Vagina (tissue), 2 donors: ENCODE results near the gene KRTAP4-7. TPM values are rescaled to one million over a fixed set of nuclear protein-coding genes. Genes with fewer than 3 reads are reported as not detected.
"Not testable (repeated sequence)": the region's sequence is repeated elsewhere in the genome, so short reads cannot be mapped to it uniquely, and the experiment has no call there.

Source experiments
- DNase-seq, 2 donors: peaks; one replicate each; pipeline ENCODE4 v3.0.0-alpha.2; 2017; ENCODE audit errors: extremely low spot score in 2 of 2
- H3K27ac ChIP-seq: fragments of 200-600 bp; sonication (generic); one replicate; pipeline ENCODE4 v1.5.1; 2019
- H3K27me3 ChIP-seq: fragments of 200-600 bp; sonication (generic); one replicate; pipeline ENCODE4 v1.5.1; 2019
- H3K36me3 ChIP-seq, 2 donors: fragments of 200-600 bp; sonication (generic); one replicate each; pipeline ENCODE4 v1.5.1; 2017 to 2019
- H3K4me1 ChIP-seq: fragments of 200-600 bp; sonication (generic); one replicate; pipeline ENCODE4 v1.5.1; 2019
- H3K4me3 ChIP-seq, 2 donors: fragments of 200-600 bp; sonication (generic); 1 replicate in 1 of 2; 2 replicates in 1 of 2; pipeline ENCODE4 v1.5.1; 2016 to 2019
- H3K9me3 ChIP-seq: fragments of 200-600 bp; sonication (generic); one replicate; pipeline ENCODE4 v1.5.1; 2019
- CTCF ChIP-seq, 3 experiments: fragments of 450-650 bp in 2 of 3; fragments of 200-600 bp in 1 of 3; sonication (generic) in 1 of 3; IDR thresholded peaks; one replicate each; pipeline ENCODE4 v1.5.1; 2017 to 2019; ENCODE audit warnings: antibody characterized with exemption in 3 of 3, mild to moderate bottlenecking in 2 of 3, moderate library complexity in 2 of 3
- POLR2A ChIP-seq, 2 donors: fragments of 450-650 bp; IDR thresholded peaks; one replicate each; pipeline ENCODE4 v1.6.1; 2017; ENCODE audit warnings: antibody characterized with exemption in 2 of 2, mild to moderate bottlenecking in 2 of 2, moderate library complexity in 2 of 2
- POLR2AphosphoS5 ChIP-seq, 2 donors: sonication (generic); formaldehyde crosslinking; IDR thresholded peaks; one replicate each; pipeline ENCODE4 v1.9.0; 2017; ENCODE audit warnings: antibody characterized with exemption in 2 of 2, mild to moderate bottlenecking in 2 of 2, low read depth in 1 of 2; ENCODE audit not compliant: insufficient read depth in 1 of 2
- intact Hi-C: fragments of 100-400 bp; cut with DNase I; formaldehyde crosslinking; loops from one replicate; pipeline ENCODE4 v1.15.1; 2023
- total RNA-seq: library from RNA; depleted of rRNA; stranded (reverse); fragments of >200 nt; gene quantifications from one replicate; pipeline ENCODE4 v1.2.3, GENCODE V29; 2016

KRTAP4-7 gene
- total RNA-seq, 1 donor from 2014 or later, result not detected

GRCh38 chr17:41103896-41104295, 19.9 kb downstream of the KRTAP4-7 start:
- H3K27ac ChIP-seq, result no peak overlapping the region
- no peaks in the 10 kb centered on the region for H3K27me3 ChIP-seq
- no peaks in the 10 kb centered on the region for H3K9me3 ChIP-seq
- DNase-seq, result no peak
- H3K4me3 ChIP-seq, result no peak overlapping the region
- no peaks in the 10 kb centered on the region for H3K4me1 ChIP-seq
- no peaks in the 10 kb centered on the region for H3K36me3 ChIP-seq
- intact Hi-C loops, result no loop called here
- TF ChIP-seq CTCF (IDR thresholded peaks at IDR 0.05), result no peak
- TF ChIP-seq POLR2AphosphoS5 (IDR thresholded peaks at IDR 0.05; ENCODE audit: insufficient read depth in 1 of 2, low read depth in 1 of 2), result no peak
- TF ChIP-seq POLR2A (IDR thresholded peaks at IDR 0.05), result no peak

DNA sequence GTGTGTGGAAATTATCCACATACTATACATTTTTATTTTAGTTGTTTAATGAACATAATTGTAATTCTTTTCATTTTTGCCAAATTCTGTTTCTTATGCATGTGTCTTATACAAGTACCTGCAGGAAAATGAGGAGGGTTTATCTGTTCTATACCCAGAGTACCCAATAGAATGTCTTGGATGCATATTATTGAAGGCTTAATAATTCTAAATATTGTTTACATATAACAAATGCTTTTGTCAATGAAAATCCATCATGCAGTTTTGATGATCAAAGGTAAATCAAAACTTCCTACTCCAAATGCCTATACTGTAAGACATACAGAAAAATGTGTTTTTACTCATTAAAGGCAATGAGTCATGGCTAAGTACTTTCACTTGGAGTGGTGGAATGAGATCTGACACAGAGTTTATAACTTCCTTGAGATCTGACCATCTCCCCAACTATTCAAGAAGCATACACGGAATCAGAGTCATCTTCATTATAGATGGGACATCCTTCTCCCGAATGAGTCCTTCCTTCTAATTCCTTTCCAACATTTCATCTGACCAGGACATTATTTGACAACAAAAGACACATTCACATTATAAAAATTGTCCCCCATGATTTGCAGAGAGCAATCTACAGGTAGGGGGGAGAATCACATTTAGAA, 20.6 kb downstream of the KRTAP4-7 start:
- H3K27me3 ChIP-seq, result not testable (repeated sequence)

DNA sequence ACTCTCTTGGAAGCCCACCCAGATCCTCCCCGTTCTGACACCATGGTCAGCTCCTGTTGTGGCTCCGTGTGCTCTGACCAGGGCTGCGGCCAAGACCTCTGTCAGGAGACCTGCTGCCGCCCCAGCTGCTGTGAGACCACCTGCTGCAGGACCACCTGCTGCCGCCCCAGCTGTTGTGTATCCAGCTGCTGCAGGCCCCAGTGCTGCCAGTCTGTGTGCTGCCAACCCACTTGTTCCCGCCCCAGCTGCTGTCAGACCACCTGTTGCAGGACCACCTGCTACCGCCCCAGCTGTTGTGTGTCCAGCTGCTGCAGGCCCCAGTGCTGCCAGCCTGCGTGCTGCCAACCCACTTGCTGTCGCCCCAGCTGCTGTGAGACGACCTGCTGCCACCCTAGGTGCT, 21.4 kb downstream of the KRTAP4-7 start, which contains the start of gene KRTAP4-9:
Gene KRTAP4-9 (plus strand): TSS at position 43 of the 400 bp plus-strand sequence. CDS start 0 bp downstream, at position 43.
- H3K27me3 ChIP-seq, intact Hi-C loops, H3K36me3 ChIP-seq, H3K4me1 ChIP-seq, H3K4me3 ChIP-seq, DNase-seq, H3K9me3 ChIP-seq, H3K27ac ChIP-seq: not testable (repeated sequence)

More for the DNA sequence above, 20.6 kb downstream of the KRTAP4-7 start:
- DNase-seq, H3K4me3 ChIP-seq, H3K27ac ChIP-seq, H3K36me3 ChIP-seq, intact Hi-C loops, H3K9me3 ChIP-seq, H3K4me1 ChIP-seq: not testable (repeated sequence)

GRCh38 chr17:41107941-41108450, 24.0 kb downstream of the KRTAP4-7 start:
- H3K4me3 ChIP-seq, result no peak overlapping the region
- no peaks in the 10 kb centered on the region for H3K27me3 ChIP-seq
- intact Hi-C loops, result no loop called here

DNA sequence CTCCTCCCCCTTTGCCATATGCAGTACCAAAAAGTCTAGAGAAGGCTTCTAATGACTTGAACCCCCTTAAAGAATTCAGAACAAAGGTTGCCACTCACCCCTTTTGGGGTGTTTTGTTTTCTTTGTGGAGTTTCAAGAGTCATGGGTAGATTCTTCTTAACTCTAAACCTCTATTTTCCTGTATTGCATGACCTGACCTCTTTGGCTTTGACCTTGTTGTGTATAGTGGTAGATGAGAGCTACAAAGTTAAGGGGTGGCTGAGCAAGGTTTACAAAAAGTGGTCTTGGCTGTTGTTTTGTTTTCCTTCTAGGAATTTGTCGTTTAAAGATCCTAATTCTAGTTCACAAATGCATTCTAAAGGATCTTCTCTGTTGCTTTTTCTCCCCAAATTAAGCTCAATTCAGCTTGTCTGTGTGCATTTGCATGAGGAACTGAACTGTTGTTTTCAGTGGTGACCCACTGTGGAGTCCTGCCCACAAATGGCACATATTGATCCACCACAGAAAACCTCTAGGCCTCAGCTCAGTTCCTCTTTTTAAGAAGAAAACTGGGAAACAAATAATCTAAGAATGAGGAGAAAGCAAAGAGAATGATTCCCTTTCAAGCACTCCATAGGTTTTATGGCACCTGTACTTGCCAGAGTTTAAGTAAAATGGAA, 24.9 kb downstream of the KRTAP4-7 start:
- H3K4me1 ChIP-seq, H3K27ac ChIP-seq, H3K9me3 ChIP-seq, H3K27me3 ChIP-seq, H3K36me3 ChIP-seq, intact Hi-C loops, DNase-seq, H3K4me3 ChIP-seq: not testable (repeated sequence)

More at GRCh38 chr17:41107941-41108450, 24.0 kb downstream of the KRTAP4-7 start:
- no peak for TF ChIP-seq POLR2A (IDR thresholded peaks at IDR 0.05)
- no peak for TF ChIP-seq CTCF (IDR thresholded peaks at IDR 0.05)
- no peak for TF ChIP-seq POLR2AphosphoS5 (IDR thresholded peaks at IDR 0.05; ENCODE audit: insufficient read depth in 1 of 2, low read depth in 1 of 2)
- Histone ChIP-seq H3K9me3 (no peaks in the 10 kb centered on the region), H3K36me3 (no peaks in the 10 kb centered on the region), H3K4me1 (no peaks in the 10 kb centered on the region), H3K27ac (no peak overlapping the region)
- no peak for DNase-seq

- H3K9me3 ChIP-seq, result no peaks in the 10 kb centered on the region
- TF ChIP-seq CTCF (IDR thresholded peaks at IDR 0.05), result no peak
- TF ChIP-seq POLR2AphosphoS5 (IDR thresholded peaks at IDR 0.05; ENCODE audit: insufficient read depth in 1 of 2, low read depth in 1 of 2), result no peak
- DNase-seq, result no peak
- no peak overlapping the region for H3K4me3 ChIP-seq
- H3K36me3 ChIP-seq, result no peaks in the 10 kb centered on the region
- no peak overlapping the region for H3K27ac ChIP-seq
- no peaks in the 10 kb centered on the region for H3K27me3 ChIP-seq
- no peaks in the 10 kb centered on the region for H3K4me1 ChIP-seq
- intact Hi-C loops, result no loop called here
Observed at GRCh38 chr17:41111151-41111885, 27.4 kb downstream of the KRTAP4-7 start.
